PC-9 (cell line): ENCODE measurements around the gene DERL2.

Experiments used
- EZH2 ChIP-seq: fragments of 200-600 bp; sonication (generic); IDR thresholded peaks from 2 replicates; pipeline ENCODE4 v1.8.0; 2017; ENCODE audit warnings: antibody characterized with exemption, low read depth
- TF ChIP-seq, protein P1 (sequence below): fragments of 200-600 bp; sonication (generic); conservative IDR thresholded peaks from 2 replicates; pipeline ENCODE4 v1.6.1; 2017; ENCODE audit warnings: mixed run types, antibody characterized with exemption, mild to moderate bottlenecking, moderate library complexity

DNA sequence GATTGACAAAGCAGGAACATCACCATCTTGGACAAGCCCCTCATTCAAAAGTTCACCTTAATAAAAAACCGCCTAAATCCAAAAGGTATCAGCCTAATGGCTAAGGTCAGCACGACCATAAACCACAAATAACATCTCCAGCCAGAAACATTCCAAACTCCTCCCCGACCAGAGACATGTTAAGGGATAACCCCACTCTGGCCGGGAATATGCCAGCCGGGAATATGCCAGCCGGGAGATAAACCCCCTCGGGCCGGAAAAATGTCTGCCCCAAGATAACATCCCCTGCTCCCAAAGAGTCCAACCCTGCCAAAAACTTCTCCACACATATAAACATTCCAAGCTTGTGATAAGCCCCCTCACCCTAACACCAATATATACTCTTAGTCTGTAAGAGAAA, 18.6 kb downstream of the DERL2 start:
- TF ChIP-seq, protein P1, sequence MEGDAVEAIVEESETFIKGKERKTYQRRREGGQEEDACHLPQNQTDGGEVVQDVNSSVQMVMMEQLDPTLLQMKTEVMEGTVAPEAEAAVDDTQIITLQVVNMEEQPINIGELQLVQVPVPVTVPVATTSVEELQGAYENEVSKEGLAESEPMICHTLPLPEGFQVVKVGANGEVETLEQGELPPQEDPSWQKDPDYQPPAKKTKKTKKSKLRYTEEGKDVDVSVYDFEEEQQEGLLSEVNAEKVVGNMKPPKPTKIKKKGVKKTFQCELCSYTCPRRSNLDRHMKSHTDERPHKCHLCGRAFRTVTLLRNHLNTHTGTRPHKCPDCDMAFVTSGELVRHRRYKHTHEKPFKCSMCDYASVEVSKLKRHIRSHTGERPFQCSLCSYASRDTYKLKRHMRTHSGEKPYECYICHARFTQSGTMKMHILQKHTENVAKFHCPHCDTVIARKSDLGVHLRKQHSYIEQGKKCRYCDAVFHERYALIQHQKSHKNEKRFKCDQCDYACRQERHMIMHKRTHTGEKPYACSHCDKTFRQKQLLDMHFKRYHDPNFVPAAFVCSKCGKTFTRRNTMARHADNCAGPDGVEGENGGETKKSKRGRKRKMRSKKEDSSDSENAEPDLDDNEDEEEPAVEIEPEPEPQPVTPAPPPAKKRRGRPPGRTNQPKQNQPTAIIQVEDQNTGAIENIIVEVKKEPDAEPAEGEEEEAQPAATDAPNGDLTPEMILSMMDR: no peak
- TF ChIP-seq EZH2: no peak
